ENCODE results near the gene IL16.

DNA sequence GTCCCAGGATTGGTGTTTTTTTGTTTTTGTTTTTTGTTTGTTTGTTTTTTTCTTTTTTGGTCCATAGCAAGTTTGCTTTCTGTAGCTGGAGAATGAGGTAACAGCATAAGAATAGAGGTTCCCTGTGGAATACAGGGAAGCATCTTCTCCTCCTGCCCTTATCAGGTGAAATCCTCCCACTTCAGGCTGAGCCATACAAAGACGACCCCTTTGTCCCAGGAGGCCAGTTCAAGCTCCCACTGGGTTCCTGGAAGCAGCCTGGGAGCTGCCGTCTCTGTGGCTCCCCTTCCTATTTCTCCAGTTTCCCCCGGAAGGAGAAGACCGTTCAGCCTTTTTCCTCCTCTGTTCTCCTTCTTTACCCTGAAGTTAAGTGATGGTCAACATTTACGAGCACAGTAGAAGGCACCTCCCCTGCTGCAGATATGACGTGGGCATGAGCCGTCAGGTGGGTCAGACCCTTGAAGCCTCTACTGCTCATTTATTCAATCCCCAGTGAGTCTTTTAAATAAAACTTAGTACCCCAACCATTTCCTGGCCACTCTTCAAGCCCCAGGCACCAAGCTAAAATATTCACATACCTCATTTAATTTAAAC lies 1.1 kb downstream of the IL16 start:
- TF ChIP-seq, protein P1, sequence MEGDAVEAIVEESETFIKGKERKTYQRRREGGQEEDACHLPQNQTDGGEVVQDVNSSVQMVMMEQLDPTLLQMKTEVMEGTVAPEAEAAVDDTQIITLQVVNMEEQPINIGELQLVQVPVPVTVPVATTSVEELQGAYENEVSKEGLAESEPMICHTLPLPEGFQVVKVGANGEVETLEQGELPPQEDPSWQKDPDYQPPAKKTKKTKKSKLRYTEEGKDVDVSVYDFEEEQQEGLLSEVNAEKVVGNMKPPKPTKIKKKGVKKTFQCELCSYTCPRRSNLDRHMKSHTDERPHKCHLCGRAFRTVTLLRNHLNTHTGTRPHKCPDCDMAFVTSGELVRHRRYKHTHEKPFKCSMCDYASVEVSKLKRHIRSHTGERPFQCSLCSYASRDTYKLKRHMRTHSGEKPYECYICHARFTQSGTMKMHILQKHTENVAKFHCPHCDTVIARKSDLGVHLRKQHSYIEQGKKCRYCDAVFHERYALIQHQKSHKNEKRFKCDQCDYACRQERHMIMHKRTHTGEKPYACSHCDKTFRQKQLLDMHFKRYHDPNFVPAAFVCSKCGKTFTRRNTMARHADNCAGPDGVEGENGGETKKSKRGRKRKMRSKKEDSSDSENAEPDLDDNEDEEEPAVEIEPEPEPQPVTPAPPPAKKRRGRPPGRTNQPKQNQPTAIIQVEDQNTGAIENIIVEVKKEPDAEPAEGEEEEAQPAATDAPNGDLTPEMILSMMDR (IDR thresholded peaks at IDR 0.05 in 8 of 11, conservative IDR thresholded peaks at IDR 0.05 in 3 of 11): no peak
- no peak for TF ChIP-seq POLR2A (IDR thresholded peaks at IDR 0.05)
- no peak for TF ChIP-seq POLR2AphosphoS5 (IDR thresholded peaks at IDR 0.05)
